ENCODE results near the gene CSNK1E.

DNA sequence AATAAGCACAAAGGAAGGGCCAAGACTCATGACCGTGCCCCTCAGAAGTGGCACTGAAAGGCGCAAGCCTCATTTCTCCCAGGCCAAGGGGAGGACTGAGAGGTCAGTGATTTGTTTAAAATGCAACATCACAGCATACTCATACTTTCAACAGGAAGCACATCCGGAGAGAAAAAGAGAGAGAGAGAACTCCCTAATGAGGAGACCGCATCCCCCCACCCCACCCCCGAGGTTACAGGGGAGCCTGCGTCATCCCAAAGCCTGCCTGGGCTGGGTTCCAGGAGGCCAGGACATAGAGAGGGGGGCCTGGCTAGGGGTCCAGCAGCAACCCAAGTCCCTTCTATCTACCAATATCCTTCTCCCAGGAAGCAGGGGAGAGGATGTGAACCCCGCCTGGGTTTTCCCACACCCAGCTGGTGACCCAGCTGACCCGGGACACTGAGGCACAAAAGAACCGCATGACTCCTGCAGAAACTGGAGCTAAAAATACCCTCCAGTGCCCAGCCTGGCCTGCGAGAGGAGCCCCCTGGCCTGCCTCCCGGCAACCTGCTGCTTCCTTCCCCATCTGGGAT lies 3.8 kb downstream of the CSNK1E start:
- no peak for TF ChIP-seq POLR2A (IDR thresholded peaks at IDR 0.05)
- TF ChIP-seq EP300 (IDR thresholded peaks at IDR 0.05), result peak in 2 of 4 donors; percentile 2 to 7

Measured in upper lobe of left lung (tissue), 4 donors.